GM21576 (cell line): ENCODE data around the gene TKTL2.

Experiments
- ATAC-seq: cut with Tn5 transposase; IDR thresholded peaks from one replicate; pipeline ENCODE4 v1.9.1; 2021; ENCODE audit warnings: mild to moderate bottlenecking, moderate library complexity; ENCODE audit not compliant: unreplicated experiment

TKTL2 gene

GRCh38 chr4:163473576-163473975 is at the start of gene TKTL2:
TKTL2 (minus strand) TSS chr4:163473754; CDS start chr4:163473734, 20 bp downstream.
- no peak for ATAC-seq

- no peak for ATAC-seq
Measured at GRCh38 chr4:163515198-163515597, 41.6 kb upstream of the TKTL2 start.

- ATAC-seq, result no peak
Measured at GRCh38 chr4:163505374-163505773, 31.8 kb upstream of the TKTL2 start.

- ATAC-seq, result no peak
Measured at GRCh38 chr4:163500586-163500985, 27.0 kb upstream of the TKTL2 start.

GRCh38 chr4:163495900-163496299 is 22.3 kb upstream of the TKTL2 start:
- peak; percentile 24 for ATAC-seq

- ATAC-seq, result peak; percentile 81
Measured at GRCh38 chr4:163494360-163495241, 21.0 kb upstream of the TKTL2 start, which contains the start of gene TMA16. TMA16 (plus strand) TSS chr4:163494690; CDS start chr4:163494802, 112 bp downstream.

- ATAC-seq, result peak; percentile 24
Measured at GRCh38 chr4:163493643-163494359, 20.2 kb upstream of the TKTL2 start.

- ATAC-seq, result no peak
Measured at GRCh38 chr4:163492951-163493504, 19.5 kb upstream of the TKTL2 start.

- no peak for ATAC-seq
Measured at GRCh38 chr4:163489929-163490328, 16.4 kb upstream of the TKTL2 start.

GRCh38 chr4:163486321-163486720 is 12.8 kb upstream of the TKTL2 start:
- no peak for ATAC-seq

- no peak for ATAC-seq
Measured at GRCh38 chr4:163485589-163485988, 12.0 kb upstream of the TKTL2 start.

- no peak for ATAC-seq
Measured at GRCh38 chr4:163484906-163485305, 11.4 kb upstream of the TKTL2 start.

- peak; percentile 76 for ATAC-seq
Measured at GRCh38 chr4:163482190-163482589, 8.6 kb upstream of the TKTL2 start.

GRCh38 chr4:163476761-163477438 is 3.3 kb upstream of the TKTL2 start:
- no peak for ATAC-seq

- no peak for ATAC-seq
Measured at GRCh38 chr4:163474027-163474426, 473 bp upstream of the TKTL2 start.

GRCh38 chr4:163473130-163473529 is 424 bp downstream of the TKTL2 start:
- no peak for ATAC-seq

GRCh38 chr4:163470391-163470790 is 3.2 kb downstream of the TKTL2 start:
- ATAC-seq, result no peak

GRCh38 chr4:163467082-163467770 is 6.3 kb downstream of the TKTL2 start:
- no peak for ATAC-seq

GRCh38 chr4:163462556-163462955 is 11.0 kb downstream of the TKTL2 start:
- no peak for ATAC-seq

- no peak for ATAC-seq
Measured at GRCh38 chr4:163448540-163449203, 24.9 kb downstream of the TKTL2 start.
